ENCODE results near the gene COPS9.

The COPS9 gene

DNA sequence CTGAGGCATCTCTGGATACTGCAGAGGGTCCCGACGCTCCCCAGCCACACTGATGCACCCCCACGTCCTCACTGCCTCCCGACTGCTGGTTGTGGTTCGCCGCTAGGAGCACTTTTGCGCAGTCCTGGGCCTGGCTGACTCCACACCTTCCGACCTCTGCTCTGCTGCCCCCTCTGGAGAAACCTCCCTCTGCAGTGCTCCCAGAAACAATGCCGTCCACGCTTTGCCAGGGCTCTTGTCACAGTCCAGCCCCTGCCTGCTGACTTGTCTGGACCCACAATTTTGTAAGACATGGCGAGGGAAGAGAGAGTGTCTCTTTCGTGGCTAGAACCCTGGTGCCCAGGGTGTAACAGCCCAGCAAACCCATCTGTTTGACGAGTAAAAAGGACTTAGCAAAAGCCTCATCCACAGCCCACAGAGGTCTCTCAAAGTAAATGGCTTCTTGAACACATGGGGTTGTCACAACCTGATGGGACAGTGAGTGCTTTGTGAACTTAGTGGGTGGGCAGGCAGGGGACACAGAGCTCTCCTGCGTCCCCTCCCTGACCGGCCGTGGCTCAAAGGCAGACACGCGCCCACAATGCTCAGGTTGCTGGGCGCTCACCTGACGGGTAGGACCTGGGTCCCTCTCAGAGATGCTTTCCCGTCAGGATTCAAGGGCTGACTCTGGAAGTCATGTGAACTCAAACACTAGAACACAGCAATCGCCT, 4.0 kb downstream of the COPS9 start:
- 94% methylated on average over 22 of the region's 22 CpGs for WGBS

DNA sequence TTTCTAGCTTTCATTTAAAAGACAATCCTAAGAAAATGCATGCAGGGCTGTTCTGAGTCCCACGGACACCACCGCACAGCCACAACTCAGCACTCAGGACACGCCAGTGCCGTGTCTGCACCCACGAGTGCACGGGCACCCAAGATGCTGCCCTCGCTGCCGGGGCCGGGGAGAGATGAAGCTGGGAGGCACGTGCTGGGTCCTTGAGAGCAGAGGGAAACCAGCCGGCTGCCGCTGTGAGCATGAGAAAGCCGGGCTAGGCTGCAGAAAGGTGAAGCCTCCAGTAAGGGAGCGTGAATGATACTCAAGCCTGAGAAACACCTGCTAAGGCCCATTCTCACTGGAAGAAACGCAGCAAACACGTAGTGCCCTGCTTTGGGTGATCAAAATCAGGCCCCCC, 4.8 kb downstream of the COPS9 start:
- Histone ChIP-seq H3K9ac (ENCODE audit: low read depth, low read length) (no peak overlapping the region), H3K4me3 (ENCODE audit: low read length) (no peak overlapping the region), H3K36me3 (ENCODE audit: insufficient read depth, low read length) (peaks cover 77% of the 10 kb centered on the region), H3K27me3 (ENCODE audit: insufficient read depth, low read length) (0 out of 2 replicates have a peak, but pooled peaks cover under 1% of the 10 kb centered on the region), H3K9me3 (ENCODE audit: insufficient read depth, low read depth, low read length) (no peaks in the 10 kb centered on the region), H3K4me1 (ENCODE audit: insufficient read depth, low read length) (peaks cover 7% of the 10 kb centered on the region; the same call in 1 of the 2 replicates), H3K27ac (ENCODE audit: low read depth, low read length) (no peak overlapping the region)
- 93% methylated on average over 16 of the region's 16 CpGs for WGBS

More for the DNA sequence above, 4.0 kb downstream of the COPS9 start:
- H3K4me3 ChIP-seq (ENCODE audit: low read length) = no peak overlapping the region
- no peaks in the 10 kb centered on the region for H3K9me3 ChIP-seq (ENCODE audit: insufficient read depth, low read depth, low read length)
- peaks cover 71% of the 10 kb centered on the region for H3K36me3 ChIP-seq (ENCODE audit: insufficient read depth, low read length)
- H3K27ac ChIP-seq (ENCODE audit: low read depth, low read length) = no peak overlapping the region
- peaks cover 7% of the 10 kb centered on the region; the same call in 1 of the 2 replicates for H3K4me1 ChIP-seq (ENCODE audit: insufficient read depth, low read length)
- H3K9ac ChIP-seq (ENCODE audit: low read depth, low read length) = no peak overlapping the region
- peaks cover 8% of the 10 kb centered on the region for H3K27me3 ChIP-seq (ENCODE audit: insufficient read depth, low read length)

DNA sequence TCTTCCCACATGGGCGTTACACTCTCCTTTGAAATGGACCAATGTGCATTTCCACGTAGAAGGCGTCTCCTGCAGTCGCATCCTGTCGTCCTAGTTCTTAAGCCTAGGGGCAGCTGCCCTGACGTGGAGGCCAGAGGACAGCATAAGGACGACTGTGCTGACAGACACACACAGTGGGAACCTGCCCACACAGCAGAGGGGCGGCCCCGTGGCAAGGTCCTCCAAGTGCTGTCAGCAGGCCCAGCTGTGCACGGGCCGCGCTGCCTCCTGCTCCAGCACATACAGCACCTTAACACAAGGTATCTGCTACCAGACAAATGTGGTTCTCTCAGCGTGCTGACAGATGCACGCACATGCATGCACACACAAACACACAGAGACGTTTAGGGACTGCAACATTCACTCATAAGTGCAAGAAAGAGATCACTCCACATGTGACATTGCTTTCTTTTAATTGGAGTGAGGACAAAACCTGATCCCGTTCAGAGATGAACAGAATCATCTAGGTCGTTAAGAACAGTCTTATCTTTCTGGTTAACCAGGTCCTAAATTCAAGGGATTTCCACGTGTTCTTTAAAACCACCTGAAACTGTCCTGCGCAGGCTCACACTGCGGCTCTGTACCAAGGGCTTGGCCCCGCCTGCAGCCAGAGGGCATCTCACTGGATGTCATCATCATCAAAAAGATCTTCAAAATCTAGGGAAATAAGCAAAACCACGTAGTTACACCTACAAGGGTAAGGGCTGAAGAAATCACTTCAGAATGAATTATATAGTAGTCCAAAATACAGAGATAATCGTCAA, 5.5 kb downstream of the COPS9 start:
- Histone ChIP-seq H3K4me3 (ENCODE audit: low read length) (no peak overlapping the region), H3K9me3 (ENCODE audit: insufficient read depth, low read depth, low read length) (no peaks in the 10 kb centered on the region), H3K4me1 (ENCODE audit: insufficient read depth, low read length) (peaks cover 7% of the 10 kb centered on the region; the same call in 1 of the 2 replicates), H3K36me3 (ENCODE audit: insufficient read depth, low read length) (peaks cover 79% of the 10 kb centered on the region), H3K9ac (ENCODE audit: low read depth, low read length) (no peak overlapping the region), H3K27ac (ENCODE audit: low read depth, low read length) (no peak overlapping the region), H3K27me3 (ENCODE audit: insufficient read depth, low read length) (no peaks in the 10 kb centered on the region)
- WGBS = 96% methylated on average over 22 of the region's 23 CpGs

DNA sequence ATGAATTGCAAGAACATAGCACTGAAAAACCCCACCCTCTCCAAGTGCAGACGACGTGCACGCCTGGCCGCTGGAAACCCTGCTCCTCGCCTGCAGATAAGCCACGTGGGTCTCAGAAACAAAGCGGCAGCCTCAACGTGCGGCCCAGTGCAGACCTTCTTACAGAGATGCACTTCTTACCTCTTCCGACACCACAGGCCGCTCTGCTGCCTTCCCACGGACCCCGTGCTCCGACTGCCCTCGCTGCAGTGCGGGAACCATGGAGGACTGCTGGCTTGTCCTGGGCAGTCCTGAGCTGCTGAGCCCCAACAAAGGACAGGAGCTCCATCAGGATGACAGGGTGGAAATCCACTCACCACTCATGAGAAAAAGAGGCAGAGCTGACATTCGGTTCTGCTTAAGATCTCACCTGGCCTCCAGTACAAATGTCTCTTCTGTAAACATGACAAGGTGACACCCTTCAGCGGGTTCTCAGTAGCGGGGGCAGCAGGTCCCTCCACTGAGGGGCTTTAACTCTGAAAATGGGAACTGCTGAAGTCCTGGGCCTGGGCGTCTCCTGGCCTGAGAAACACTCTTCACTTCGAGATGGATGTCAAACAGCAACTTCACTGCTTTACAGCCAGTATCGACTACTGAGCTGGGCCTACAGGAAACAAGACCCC, 6.2 kb downstream of the COPS9 start:
- Histone ChIP-seq H3K9me3 (ENCODE audit: insufficient read depth, low read depth, low read length) (no peaks in the 10 kb centered on the region), H3K9ac (ENCODE audit: low read depth, low read length) (no peak overlapping the region), H3K27ac (ENCODE audit: low read depth, low read length) (no peak overlapping the region), H3K4me3 (ENCODE audit: low read length) (no peak overlapping the region), H3K36me3 (ENCODE audit: insufficient read depth, low read length) (peaks cover 79% of the 10 kb centered on the region), H3K27me3 (ENCODE audit: insufficient read depth, low read length) (no peaks in the 10 kb centered on the region), H3K4me1 (ENCODE audit: insufficient read depth, low read length) (peaks cover 1% of the 10 kb centered on the region; the same call in 1 of the 2 replicates)
- WGBS = 95% methylated on average over 22 of the region's 22 CpGs

DNA sequence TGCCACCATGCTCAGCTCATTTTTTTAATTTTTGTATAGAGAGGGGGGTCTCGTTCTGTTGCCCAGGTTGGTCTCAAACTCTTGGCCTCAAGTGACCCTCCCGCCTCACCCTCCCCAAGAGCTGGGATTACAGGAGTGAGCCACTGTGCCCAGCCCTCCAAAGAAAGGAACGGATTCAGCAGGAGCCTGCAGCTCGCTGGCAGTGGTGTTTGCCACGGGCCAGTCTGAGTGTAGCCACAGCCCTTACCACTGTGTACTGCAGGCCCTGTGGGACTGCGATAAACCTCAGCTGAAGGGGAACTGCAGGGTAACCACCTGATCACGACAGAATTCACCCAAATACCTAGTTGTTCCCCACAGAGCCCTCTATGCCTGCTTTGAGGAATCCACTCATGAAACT, 6.8 kb downstream of the COPS9 start:
- no peak overlapping the region for H3K9ac ChIP-seq (ENCODE audit: low read depth, low read length)
- 96% methylated on average over 7 of the region's 7 CpGs for WGBS
- H3K9me3 ChIP-seq (ENCODE audit: insufficient read depth, low read depth, low read length) = no peaks in the 10 kb centered on the region
- no peak overlapping the region for H3K27ac ChIP-seq (ENCODE audit: low read depth, low read length)
- no peaks in the 10 kb centered on the region for H3K4me1 ChIP-seq (ENCODE audit: insufficient read depth, low read length)
- no peak overlapping the region for H3K4me3 ChIP-seq (ENCODE audit: low read length)
- H3K27me3 ChIP-seq (ENCODE audit: insufficient read depth, low read length) = no peaks in the 10 kb centered on the region
- peaks cover 79% of the 10 kb centered on the region for H3K36me3 ChIP-seq (ENCODE audit: insufficient read depth, low read length)

DNA sequence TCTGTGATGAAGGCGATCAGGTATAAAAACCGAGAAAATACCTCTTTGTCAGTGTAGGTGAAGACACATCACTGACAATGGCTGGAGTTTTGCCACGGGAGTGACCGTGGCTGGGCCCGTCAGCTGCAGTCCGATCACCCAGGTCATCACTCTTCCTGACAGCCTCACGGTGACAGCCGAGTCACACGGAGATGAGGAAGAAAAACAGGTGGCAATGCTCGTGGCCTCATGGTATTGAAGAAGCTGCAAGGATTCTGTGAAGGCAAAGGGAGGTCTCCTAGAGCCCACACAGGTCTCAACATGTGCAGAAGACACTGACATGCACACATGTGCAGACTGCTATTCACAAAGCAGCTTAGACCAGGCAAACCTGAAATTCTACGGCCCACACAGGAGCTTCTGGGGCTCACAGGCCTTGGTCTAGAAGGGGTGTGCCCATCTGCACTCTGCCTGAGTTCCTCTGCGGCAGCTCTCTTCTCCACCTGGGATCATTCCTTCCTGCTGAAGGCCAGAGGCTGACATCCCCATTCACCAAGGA, 7.4 kb downstream of the COPS9 start:
- H3K27ac ChIP-seq (ENCODE audit: low read depth, low read length) = no peak overlapping the region
- no peak overlapping the region for H3K4me3 ChIP-seq (ENCODE audit: low read length)
- no peaks in the 10 kb centered on the region for H3K9me3 ChIP-seq (ENCODE audit: insufficient read depth, low read depth, low read length)
- no peak overlapping the region for H3K9ac ChIP-seq (ENCODE audit: low read depth, low read length)
- H3K27me3 ChIP-seq (ENCODE audit: insufficient read depth, low read length) = no peaks in the 10 kb centered on the region
- no peaks in the 10 kb centered on the region for H3K4me1 ChIP-seq (ENCODE audit: insufficient read depth, low read length)
- 96% methylated on average over 12 of the region's 12 CpGs for WGBS
- peaks cover 74% of the 10 kb centered on the region for H3K36me3 ChIP-seq (ENCODE audit: insufficient read depth, low read length)

DNA sequence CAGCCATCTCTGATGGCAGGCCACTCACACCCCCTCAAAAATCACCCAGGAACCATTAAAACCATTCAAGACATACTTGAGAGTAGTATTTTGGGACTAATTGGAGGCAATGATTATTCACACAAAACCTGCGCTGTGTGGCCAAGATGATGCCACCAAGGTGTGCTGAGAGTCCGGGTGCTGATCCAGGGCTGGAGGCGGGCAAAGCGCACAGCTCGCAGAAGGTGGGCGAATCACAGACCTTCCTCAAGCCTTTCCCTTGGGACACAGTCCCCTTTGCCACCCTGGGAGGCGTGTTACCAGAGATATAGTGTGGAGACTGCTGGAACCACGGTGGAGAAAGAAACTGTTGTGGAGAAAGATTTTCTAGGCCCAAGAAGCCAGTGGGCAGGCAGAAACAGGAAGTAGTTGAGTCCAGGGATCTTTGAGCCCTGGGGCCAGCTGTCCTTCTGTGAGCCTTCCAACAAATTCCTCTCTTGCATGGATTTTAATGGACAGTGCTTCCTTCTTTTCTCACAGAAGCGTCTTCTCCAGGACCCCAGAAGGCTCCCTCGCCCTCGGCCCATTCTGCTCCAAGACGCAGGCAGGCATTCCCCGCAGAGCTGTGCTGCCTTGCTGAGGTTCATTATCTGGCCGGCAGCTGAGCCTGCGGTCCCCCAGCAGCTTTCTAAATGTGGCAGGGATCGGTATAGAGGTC, 8.0 kb downstream of the COPS9 start:
- WGBS = 96% methylated on average over 16 of the region's 16 CpGs
- no peaks in the 10 kb centered on the region for H3K9me3 ChIP-seq (ENCODE audit: insufficient read depth, low read depth, low read length)
- no peaks in the 10 kb centered on the region for H3K4me1 ChIP-seq (ENCODE audit: insufficient read depth, low read length)
- no peak overlapping the region for H3K27ac ChIP-seq (ENCODE audit: low read depth, low read length)
- H3K27me3 ChIP-seq (ENCODE audit: insufficient read depth, low read length) = no peaks in the 10 kb centered on the region
- H3K36me3 ChIP-seq (ENCODE audit: insufficient read depth, low read length) = peaks cover 68% of the 10 kb centered on the region
- no peak overlapping the region for H3K4me3 ChIP-seq (ENCODE audit: low read length)
- no peak overlapping the region for H3K9ac ChIP-seq (ENCODE audit: low read depth, low read length)

DNA sequence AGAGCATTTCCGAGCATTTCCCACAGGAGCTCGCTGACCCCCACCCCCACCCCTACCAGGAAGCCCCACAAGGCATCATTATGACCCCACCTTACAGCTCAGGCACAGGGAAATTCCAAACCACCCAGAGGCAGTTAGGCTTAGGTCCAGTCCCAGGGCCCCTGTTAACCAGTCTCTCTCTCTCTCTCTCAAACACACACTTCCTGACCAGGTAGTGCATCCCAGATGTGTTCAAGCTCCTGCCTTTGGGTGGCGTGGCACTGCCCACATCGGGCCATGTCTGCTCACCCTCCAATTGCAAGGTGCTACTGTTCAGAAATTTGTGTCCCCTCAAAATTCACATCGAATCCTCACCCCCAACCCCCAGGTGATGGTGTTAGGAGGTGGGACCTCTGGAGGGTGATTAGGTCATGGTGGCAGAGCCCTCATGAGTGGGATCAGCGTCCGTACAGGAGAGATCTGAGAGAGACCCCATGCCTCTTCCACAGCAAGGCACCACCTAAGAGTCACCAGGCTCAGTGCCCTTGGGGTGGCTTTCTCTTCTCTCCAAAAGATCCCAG, 8.8 kb downstream of the COPS9 start:
- Histone ChIP-seq H3K4me1 (ENCODE audit: insufficient read depth, low read length) (no peaks in the 10 kb centered on the region), H3K27me3 (ENCODE audit: insufficient read depth, low read length) (no peaks in the 10 kb centered on the region)
- 90% methylated on average over 6 of the region's 7 CpGs for WGBS

DNA sequence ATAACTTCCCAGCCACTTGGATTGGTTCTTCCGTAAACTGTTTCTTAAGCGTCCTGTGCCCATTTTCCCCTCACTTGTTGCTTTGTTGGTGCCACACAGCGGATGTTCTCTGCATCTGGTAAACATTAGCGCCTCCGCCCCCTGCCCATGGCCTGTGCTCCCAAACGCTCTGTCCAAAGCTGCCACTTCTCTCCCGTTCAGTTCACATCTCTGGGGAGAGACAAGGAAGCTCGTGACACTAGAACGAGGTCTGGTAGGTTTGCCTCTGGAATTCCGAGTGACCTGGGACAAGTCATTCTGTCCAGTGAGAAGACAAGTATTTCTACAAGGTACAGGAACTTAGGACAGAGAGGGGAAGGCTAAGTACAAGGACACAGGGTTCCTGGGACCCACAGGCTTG, 9.4 kb downstream of the COPS9 start:
- H3K4me1 ChIP-seq (ENCODE audit: insufficient read depth, low read length) = no peaks in the 10 kb centered on the region
- no peaks in the 10 kb centered on the region for H3K27me3 ChIP-seq (ENCODE audit: insufficient read depth, low read length)
- no peak overlapping the region for H3K27ac ChIP-seq (ENCODE audit: low read depth, low read length)
- peaks cover 55% of the 10 kb centered on the region for H3K36me3 ChIP-seq (ENCODE audit: insufficient read depth, low read length)
- no peak overlapping the region for H3K4me3 ChIP-seq (ENCODE audit: low read length)
- H3K9ac ChIP-seq (ENCODE audit: low read depth, low read length) = no peak overlapping the region
- no peaks in the 10 kb centered on the region for H3K9me3 ChIP-seq (ENCODE audit: insufficient read depth, low read depth, low read length)
- 97% methylated on average over 10 of the region's 10 CpGs for WGBS

More for the DNA sequence above, 8.8 kb downstream of the COPS9 start:
- Histone ChIP-seq H3K27ac (ENCODE audit: low read depth, low read length) (no peak overlapping the region), H3K36me3 (ENCODE audit: insufficient read depth, low read length) (peaks cover 60% of the 10 kb centered on the region), H3K4me3 (ENCODE audit: low read length) (no peak overlapping the region), H3K9me3 (ENCODE audit: insufficient read depth, low read depth, low read length) (no peaks in the 10 kb centered on the region), H3K9ac (ENCODE audit: low read depth, low read length) (no peak overlapping the region)

DNA sequence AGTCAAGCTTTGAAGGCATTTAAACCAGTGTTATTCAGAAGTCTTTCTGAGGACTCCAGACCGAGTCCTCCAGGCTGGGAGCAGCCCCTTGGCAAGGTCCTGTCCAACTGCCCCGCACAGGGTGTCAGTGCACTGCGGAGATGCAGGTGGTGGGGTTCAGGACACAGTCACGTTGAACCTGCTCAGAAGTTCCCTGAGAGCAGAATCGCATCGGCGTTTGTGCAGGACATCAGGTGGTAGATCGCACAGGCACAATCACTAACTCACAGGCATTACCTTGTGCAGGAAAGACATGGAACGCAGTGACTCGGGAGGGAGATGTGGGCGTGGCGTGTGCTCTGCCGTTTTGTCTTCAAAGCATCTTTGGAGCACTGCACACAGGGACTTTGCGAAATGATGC, 10.4 kb downstream of the COPS9 start:
- Histone ChIP-seq H3K27ac (ENCODE audit: low read depth, low read length) (no peak overlapping the region), H3K27me3 (ENCODE audit: insufficient read depth, low read length) (no peaks in the 10 kb centered on the region), H3K9ac (ENCODE audit: low read depth, low read length) (no peak overlapping the region), H3K4me1 (ENCODE audit: insufficient read depth, low read length) (no peaks in the 10 kb centered on the region), H3K4me3 (ENCODE audit: low read length) (no peak overlapping the region), H3K9me3 (ENCODE audit: insufficient read depth, low read depth, low read length) (no peaks in the 10 kb centered on the region), H3K36me3 (ENCODE audit: insufficient read depth, low read length) (peaks cover 45% of the 10 kb centered on the region)
- 97% methylated on average over 14 of the region's 14 CpGs for WGBS

All from HUES64 (cell line).